Endothelial cell of umbilical vein (primary cell): ENCODE data around the gene PLAGL2.
A peak's percentile ranks its signal among the peaks of the same experiment; 100 is the strongest.

Source experiments
- POLR2A ChIP-seq: IDR thresholded peaks from 2 replicates; pipeline ENCODE4 v1.6.1; 2012; ENCODE audit warnings: low read depth, mild to moderate bottlenecking, control low read depth, low read length
- TF ChIP-seq, protein P1 (sequence below), 2 donors: IDR thresholded peaks; 1 replicate in 1 of 2; 2 replicates in 1 of 2; pipeline ENCODE4 v1.5.1; 2011; ENCODE audit warnings: low read length in 2 of 2, mild to moderate bottlenecking in 2 of 2, moderate library complexity in 2 of 2, control low read depth in 1 of 2, inconsistent platforms in 1 of 2, low read depth in 1 of 2; ENCODE audit not compliant: insufficient read depth in 1 of 2; ENCODE audit errors: extremely low read depth in 1 of 2

DNA sequence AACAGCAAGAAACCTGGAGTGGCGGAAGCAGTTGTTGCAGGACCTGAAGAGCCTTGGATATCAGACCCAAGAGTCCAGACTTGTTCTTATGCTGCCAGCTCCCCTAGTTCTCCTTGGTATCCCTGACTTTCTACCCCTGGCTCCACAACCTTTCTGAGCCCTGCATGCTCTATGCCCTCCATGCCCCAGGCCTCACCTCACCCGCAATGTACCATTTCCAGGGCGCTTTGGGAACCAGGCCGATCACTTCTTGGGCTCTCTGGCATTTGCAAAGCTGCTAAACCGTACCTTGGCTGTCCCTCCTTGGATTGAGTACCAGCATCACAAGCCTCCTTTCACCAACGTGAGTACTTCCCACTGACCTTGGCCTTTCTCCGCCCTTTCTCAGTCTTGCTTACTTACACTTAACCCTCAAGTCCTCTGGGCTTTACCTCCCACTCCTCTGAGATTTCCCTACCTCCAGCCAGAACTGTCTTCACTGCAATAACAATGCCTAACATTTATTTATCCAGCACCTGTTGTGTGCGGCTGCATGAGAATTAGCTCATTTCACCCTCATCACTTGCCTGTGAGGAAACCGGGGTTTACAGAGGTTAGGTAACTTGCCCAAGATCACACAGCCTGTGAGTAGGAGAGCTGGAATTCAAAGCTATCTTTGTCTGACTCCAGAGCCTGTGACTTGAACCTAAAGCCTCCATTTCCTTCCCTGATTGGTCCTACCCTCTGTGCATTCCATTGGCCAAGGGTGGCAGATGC, 2.5 kb upstream of the PLAGL2 start:
- TF ChIP-seq, protein P1, sequence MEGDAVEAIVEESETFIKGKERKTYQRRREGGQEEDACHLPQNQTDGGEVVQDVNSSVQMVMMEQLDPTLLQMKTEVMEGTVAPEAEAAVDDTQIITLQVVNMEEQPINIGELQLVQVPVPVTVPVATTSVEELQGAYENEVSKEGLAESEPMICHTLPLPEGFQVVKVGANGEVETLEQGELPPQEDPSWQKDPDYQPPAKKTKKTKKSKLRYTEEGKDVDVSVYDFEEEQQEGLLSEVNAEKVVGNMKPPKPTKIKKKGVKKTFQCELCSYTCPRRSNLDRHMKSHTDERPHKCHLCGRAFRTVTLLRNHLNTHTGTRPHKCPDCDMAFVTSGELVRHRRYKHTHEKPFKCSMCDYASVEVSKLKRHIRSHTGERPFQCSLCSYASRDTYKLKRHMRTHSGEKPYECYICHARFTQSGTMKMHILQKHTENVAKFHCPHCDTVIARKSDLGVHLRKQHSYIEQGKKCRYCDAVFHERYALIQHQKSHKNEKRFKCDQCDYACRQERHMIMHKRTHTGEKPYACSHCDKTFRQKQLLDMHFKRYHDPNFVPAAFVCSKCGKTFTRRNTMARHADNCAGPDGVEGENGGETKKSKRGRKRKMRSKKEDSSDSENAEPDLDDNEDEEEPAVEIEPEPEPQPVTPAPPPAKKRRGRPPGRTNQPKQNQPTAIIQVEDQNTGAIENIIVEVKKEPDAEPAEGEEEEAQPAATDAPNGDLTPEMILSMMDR (IDR thresholded peaks at IDR 0.05; ENCODE audit: extremely low read depth in 1 of 2, insufficient read depth in 1 of 2, low read depth in 1 of 2, low read length in 2 of 2) = no peak
- TF ChIP-seq POLR2A = peak; percentile 24
